Measurements from ENCODE around the gene ZNF84.

ZNF84 gene

GRCh38 chr12:133058203-133059113 lies 21.1 kb downstream of the ZNF84 start:
- H3K79me1 ChIP-seq (ENCODE audit: low read depth, low read length): no peaks in the 10 kb centered on the region
- no peak overlapping the region for H2BK5ac ChIP-seq (ENCODE audit: low read length)
- no peak overlapping the region for H3K4ac ChIP-seq (ENCODE audit: low read length)
- no peak overlapping the region for H3K9ac ChIP-seq (ENCODE audit: low read depth, low read length, poor library complexity)
- H2AFZ ChIP-seq (ENCODE audit: low read length): no peak overlapping the region
- no peaks in the 10 kb centered on the region for H3K27me3 ChIP-seq (ENCODE audit: control insufficient read depth in 3 of 3, insufficient read depth in 3 of 3, low read depth in 1 of 3, low read length in 3 of 3)
- no peak overlapping the region for H2BK120ac ChIP-seq (ENCODE audit: low read depth, low read length)
- H3K9me3 ChIP-seq (replicated peaks in 1 of 2; ENCODE audit: control insufficient read depth in 2 of 2, insufficient read depth in 1 of 2, low read depth in 1 of 2, low read length in 2 of 2): peaks cover 51 to 99% of the 10 kb centered on the region in 2 donors
- H3K36me3 ChIP-seq (replicated peaks in 1 of 2; ENCODE audit: control insufficient read depth in 2 of 2, insufficient read depth in 2 of 2, low read length in 2 of 2): peaks cover 29 to 99% of the 10 kb centered on the region in 2 donors
- H3K27ac ChIP-seq (replicated peaks; ENCODE audit: low read length): no peak overlapping the region
- H4K91ac ChIP-seq (ENCODE audit: low read depth, low read length, poor library complexity): no peak overlapping the region
- no peak overlapping the region for H3K14ac ChIP-seq (ENCODE audit: low read length)
- no peaks in the 10 kb centered on the region for H3K4me1 ChIP-seq (ENCODE audit: control insufficient read depth in 2 of 2, insufficient read depth in 1 of 2, low read depth in 1 of 2, low read length in 2 of 2)
- H3K4me2 ChIP-seq (ENCODE audit: insufficient read depth, low read length, poor library complexity, severe bottlenecking): no peak overlapping the region
- no peak overlapping the region for H2BK12ac ChIP-seq (ENCODE audit: low read length)
- H3K23ac ChIP-seq (ENCODE audit: low read depth, low read length, poor library complexity): no peak overlapping the region
- H2AK5ac ChIP-seq (ENCODE audit: low read depth, low read length): no peak overlapping the region
- no peak overlapping the region for H3K4me3 ChIP-seq (ENCODE audit: low read length in 2 of 2)
- WGBS, 2 donors (ENCODE audit: extremely low coverage in 2 of 2, insufficient read length in 2 of 2, insufficient replicate concordance in 1 of 2): no CpG with 5 or more reads among the region's 8 CpGs
- H2BK15ac ChIP-seq (ENCODE audit: low read length): no peak overlapping the region
- no peak overlapping the region for H4K8ac ChIP-seq (ENCODE audit: low read depth, low read length)
- DNase-seq (ENCODE audit: low spot score): no peak
- no peak overlapping the region for H3K18ac ChIP-seq (ENCODE audit: low read length)

GRCh38 chr12:133061954-133062353 lies 24.6 kb downstream of the ZNF84 start:
- Histone ChIP-seq H3K4me1 (ENCODE audit: control insufficient read depth in 2 of 2, insufficient read depth in 1 of 2, low read depth in 1 of 2, low read length in 2 of 2) (no peaks in the 10 kb centered on the region), H2AK5ac (ENCODE audit: low read depth, low read length) (no peak overlapping the region), H2BK15ac (ENCODE audit: low read length) (no peak overlapping the region), H3K79me1 (ENCODE audit: low read depth, low read length) (no peaks in the 10 kb centered on the region), H3K4ac (ENCODE audit: low read length) (no peak overlapping the region), H3K9ac (ENCODE audit: low read depth, low read length, poor library complexity) (no peak overlapping the region), H3K4me3 (ENCODE audit: low read length in 2 of 2) (no peak overlapping the region), H2BK120ac (ENCODE audit: low read depth, low read length) (no peak overlapping the region), H4K8ac (ENCODE audit: low read depth, low read length) (no peak overlapping the region), H3K9me3 (replicated peaks in 1 of 2; ENCODE audit: control insufficient read depth in 2 of 2, insufficient read depth in 1 of 2, low read depth in 1 of 2, low read length in 2 of 2) (peaks cover 68 to 98% of the 10 kb centered on the region in 2 donors), H2AFZ (ENCODE audit: low read length) (no peak overlapping the region), H3K14ac (ENCODE audit: low read length) (no peak overlapping the region), H4K91ac (ENCODE audit: low read depth, low read length, poor library complexity) (no peak overlapping the region), H2BK12ac (ENCODE audit: low read length) (no peak overlapping the region), H3K23ac (ENCODE audit: low read depth, low read length, poor library complexity) (no peak overlapping the region), H3K18ac (ENCODE audit: low read length) (no peak overlapping the region), H3K27ac (replicated peaks; ENCODE audit: low read length) (no peak overlapping the region), H2BK5ac (ENCODE audit: low read length) (no peak overlapping the region), H3K27me3 (ENCODE audit: control insufficient read depth in 3 of 3, insufficient read depth in 3 of 3, low read depth in 1 of 3, low read length in 3 of 3) (no peaks in the 10 kb centered on the region), H3K36me3 (replicated peaks in 1 of 2; ENCODE audit: control insufficient read depth in 2 of 2, insufficient read depth in 2 of 2, low read length in 2 of 2) (peaks cover 27 to 71% of the 10 kb centered on the region in 2 donors), H3K4me2 (ENCODE audit: insufficient read depth, low read length, poor library complexity, severe bottlenecking) (no peak overlapping the region)
- no CpG with 5 or more reads among the region's 1 CpG for WGBS, 2 donors (ENCODE audit: extremely low coverage in 2 of 2, insufficient read length in 2 of 2, insufficient replicate concordance in 1 of 2)
- no peak for DNase-seq (ENCODE audit: low spot score)

- H3K27ac ChIP-seq (replicated peaks; ENCODE audit: low read length): no peak overlapping the region
- WGBS, 2 donors (ENCODE audit: extremely low coverage in 2 of 2, insufficient read length in 2 of 2, insufficient replicate concordance in 1 of 2): no CpG with 5 or more reads among the region's 1 CpG
- no peak overlapping the region for H4K8ac ChIP-seq (ENCODE audit: low read depth, low read length)
- no peak overlapping the region for H3K23ac ChIP-seq (ENCODE audit: low read depth, low read length, poor library complexity)
- no peak overlapping the region for H2AFZ ChIP-seq (ENCODE audit: low read length)
- no peak overlapping the region for H3K18ac ChIP-seq (ENCODE audit: low read length)
- no peak overlapping the region for H4K91ac ChIP-seq (ENCODE audit: low read depth, low read length, poor library complexity)
- H3K4me3 ChIP-seq (ENCODE audit: low read length in 2 of 2): no peak overlapping the region
- no peaks in the 10 kb centered on the region for H3K4me1 ChIP-seq (ENCODE audit: control insufficient read depth in 2 of 2, insufficient read depth in 1 of 2, low read depth in 1 of 2, low read length in 2 of 2)
- H3K9ac ChIP-seq (ENCODE audit: low read depth, low read length, poor library complexity): no peak overlapping the region
- H3K36me3 ChIP-seq (replicated peaks in 1 of 2; ENCODE audit: control insufficient read depth in 2 of 2, insufficient read depth in 2 of 2, low read length in 2 of 2): peaks cover 14 to 55% of the 10 kb centered on the region in 2 donors
- no peaks in the 10 kb centered on the region for H3K27me3 ChIP-seq (ENCODE audit: control insufficient read depth in 3 of 3, insufficient read depth in 3 of 3, low read depth in 1 of 3, low read length in 3 of 3)
- peaks cover 57 to 96% of the 10 kb centered on the region in 2 donors for H3K9me3 ChIP-seq (replicated peaks in 1 of 2; ENCODE audit: control insufficient read depth in 2 of 2, insufficient read depth in 1 of 2, low read depth in 1 of 2, low read length in 2 of 2)
- H2BK15ac ChIP-seq (ENCODE audit: low read length): no peak overlapping the region
- no peak overlapping the region for H2BK120ac ChIP-seq (ENCODE audit: low read depth, low read length)
- no peak overlapping the region for H3K4me2 ChIP-seq (ENCODE audit: insufficient read depth, low read length, poor library complexity, severe bottlenecking)
- no peak overlapping the region for H2BK12ac ChIP-seq (ENCODE audit: low read length)
- H3K4ac ChIP-seq (ENCODE audit: low read length): no peak overlapping the region
- H2AK5ac ChIP-seq (ENCODE audit: low read depth, low read length): no peak overlapping the region
- no peak overlapping the region for H2BK5ac ChIP-seq (ENCODE audit: low read length)
- no peaks in the 10 kb centered on the region for H3K79me1 ChIP-seq (ENCODE audit: low read depth, low read length)
- H3K14ac ChIP-seq (ENCODE audit: low read length): no peak overlapping the region
- no peak for DNase-seq (ENCODE audit: low spot score)
Measured at GRCh38 chr12:133063556-133063955, 26.2 kb downstream of the ZNF84 start.

- Histone ChIP-seq H3K9ac (ENCODE audit: low read depth, low read length, poor library complexity) (no peak overlapping the region), H3K14ac (ENCODE audit: low read length) (no peak overlapping the region), H3K27ac (replicated peaks; ENCODE audit: low read length) (no peak overlapping the region), H3K4me1 (ENCODE audit: control insufficient read depth in 2 of 2, insufficient read depth in 1 of 2, low read depth in 1 of 2, low read length in 2 of 2) (no peaks in the 10 kb centered on the region), H3K79me1 (ENCODE audit: low read depth, low read length) (no peaks in the 10 kb centered on the region), H3K36me3 (replicated peaks in 1 of 2; ENCODE audit: control insufficient read depth in 2 of 2, insufficient read depth in 2 of 2, low read length in 2 of 2) (no peaks in the 10 kb centered on the region), H3K27me3 (ENCODE audit: control insufficient read depth in 3 of 3, insufficient read depth in 3 of 3, low read depth in 1 of 3, low read length in 3 of 3) (no peaks in the 10 kb centered on the region), H3K18ac (ENCODE audit: low read length) (no peak overlapping the region), H2AK5ac (ENCODE audit: low read depth, low read length) (no peak overlapping the region), H3K4me2 (ENCODE audit: insufficient read depth, low read length, poor library complexity, severe bottlenecking) (no peak overlapping the region), H4K91ac (ENCODE audit: low read depth, low read length, poor library complexity) (no peak overlapping the region), H2BK5ac (ENCODE audit: low read length) (no peak overlapping the region), H2BK12ac (ENCODE audit: low read length) (no peak overlapping the region), H3K4ac (ENCODE audit: low read length) (no peak overlapping the region), H2AFZ (ENCODE audit: low read length) (no peak overlapping the region), H3K9me3 (replicated peaks in 1 of 2; ENCODE audit: control insufficient read depth in 2 of 2, insufficient read depth in 1 of 2, low read depth in 1 of 2, low read length in 2 of 2) (peaks cover 10 to 47% of the 10 kb centered on the region in 2 donors), H2BK120ac (ENCODE audit: low read depth, low read length) (no peak overlapping the region), H3K4me3 (ENCODE audit: low read length in 2 of 2) (no peak overlapping the region), H3K23ac (ENCODE audit: low read depth, low read length, poor library complexity) (no peak overlapping the region), H2BK15ac (ENCODE audit: low read length) (no peak overlapping the region), H4K8ac (ENCODE audit: low read depth, low read length) (no peak overlapping the region)
- DNase-seq (ENCODE audit: low spot score): no peak
- no CpG with 5 or more reads among the region's 2 CpGs for WGBS, 2 donors (ENCODE audit: extremely low coverage in 2 of 2, insufficient read length in 2 of 2, insufficient replicate concordance in 1 of 2)
Measured at GRCh38 chr12:133073836-133074235, 36.5 kb downstream of the ZNF84 start.
